HepG2 (cell line): ENCODE measurements around the gene SDR39U1. TPM values are rescaled to one million over a fixed set of nuclear protein-coding genes. Genes with fewer than 3 reads are reported as not detected.
A peak's percentile ranks its signal among the peaks of the same experiment; 100 is the strongest.

Experiments
- FOXM1 ChIP-seq: sonication (generic); formaldehyde crosslinking; IDR thresholded peaks from 2 replicates; pipeline ENCODE4 v1.5.0; 2020; ENCODE audit warnings: missing genetic modification reagents
- GATAD1 ChIP-seq: IDR thresholded peaks from 2 replicates; pipeline ENCODE4 v1.6.1; 2016; ENCODE audit warnings: missing genetic modification reagents, missing compliant biosample characterization
- HIVEP1 ChIP-seq: sonication (generic); formaldehyde crosslinking; IDR thresholded peaks from 2 replicates; pipeline ENCODE4 v1.4.0; 2020; ENCODE audit warnings: mild to moderate bottlenecking, missing genetic modification reagents
- JUN ChIP-seq: sonication (generic); formaldehyde crosslinking; IDR thresholded peaks from 2 replicates; pipeline ENCODE4 v1.4.0; 2020; ENCODE audit warnings: mild to moderate bottlenecking, missing genetic modification reagents
- KDM3A ChIP-seq: IDR thresholded peaks from 2 replicates; pipeline ENCODE4 v1.6.1; 2018; ENCODE audit warnings: low read depth, missing compliant biosample characterization
- ZC3H4 ChIP-seq: sonication (generic); formaldehyde crosslinking; IDR thresholded peaks from 2 replicates; pipeline ENCODE4 v1.4.0; 2020; ENCODE audit warnings: missing genetic modification reagents, borderline replicate concordance
- ZNF17 ChIP-seq: sonication (generic); formaldehyde crosslinking; IDR thresholded peaks from 2 replicates; pipeline ENCODE4 v1.5.0; 2020; ENCODE audit warnings: mild to moderate bottlenecking, missing genetic modification reagents
- ZNF235 ChIP-seq: sonication (generic); formaldehyde crosslinking; IDR thresholded peaks from 2 replicates; pipeline ENCODE4 v1.8.1; 2023; ENCODE audit warnings: mild to moderate bottlenecking, missing genetic modification reagents, borderline replicate concordance
- ZNF318 ChIP-seq: sonication (generic); formaldehyde crosslinking; IDR thresholded peaks from 2 replicates; pipeline ENCODE4 v1.4.0; 2020; ENCODE audit warnings: mild to moderate bottlenecking, missing genetic modification reagents
- ZNF333 ChIP-seq: sonication (generic); formaldehyde crosslinking; IDR thresholded peaks from 2 replicates; pipeline ENCODE4 v1.4.0; 2020; ENCODE audit warnings: mild to moderate bottlenecking, missing genetic modification reagents, borderline replicate concordance
- ZNF709 ChIP-seq: sonication (generic); formaldehyde crosslinking; IDR thresholded peaks from 2 replicates; pipeline ENCODE4 v1.5.0; 2020; ENCODE audit warnings: mild to moderate bottlenecking, missing genetic modification reagents
- ZNF737 ChIP-seq: sonication (generic); formaldehyde crosslinking; IDR thresholded peaks from 2 replicates; pipeline ENCODE4 v1.5.0; 2020; ENCODE audit warnings: missing genetic modification reagents, mild to moderate bottlenecking, borderline replicate concordance
- polyA plus RNA-seq, 8 experiments: library from polyadenylated mRNA; depleted of rRNA in 3 of 8; stranded (reverse) in 7 of 8; unstranded in 1 of 8; fragments of >200 nt; fragmentation: Illumina TruSeq in 4 of 8; extraction: Trizol in 4 of 8; gene quantifications; 2 replicates each; pipeline versions ENCODE4 v1.2.1 to v1.2.3, GENCODE V29; 2011 to 2016; ENCODE audit warnings: low read depth in 4 of 8, missing spikeins in 1 of 8, mixed read lengths in 1 of 8; ENCODE audit not compliant: insufficient read depth in 1 of 8
- total RNA-seq, 5 experiments: library from RNA; depleted of rRNA; stranded (reverse); fragments of >200 nt; fragmentation: Illumina TruSeq; extraction: Trizol; gene quantifications; 2 replicates each; pipeline ENCODE4 v1.2.3, GENCODE V29; 2016; ENCODE audit warnings: low read depth in 1 of 5
- TF ChIP-seq, protein P1 (sequence below): sonication (generic); formaldehyde crosslinking; IDR thresholded peaks from 2 replicates; pipeline ENCODE4 v1.8.1; 2023; ENCODE audit warnings: missing genetic modification reagents, mild to moderate bottlenecking, borderline replicate concordance
- TF ChIP-seq, protein P2 (sequence below): sonication (generic); formaldehyde crosslinking; IDR thresholded peaks from 2 replicates; pipeline ENCODE4 v1.4.0; 2020; ENCODE audit warnings: missing genetic modification reagents

SDR39U1 gene
- total and polyA plus RNA-seq, 2 of the 13 experiments (the other 11 are each of a cell fraction or from before 2014, with no cell fraction given) = 34.4 to 129 TPM

- TF ChIP-seq ZNF318 (CRISPR knock-in tag) (no peak; the same call in 1 of the 2 replicates), KDM3A (CRISPR knock-in tag) (peak; percentile 70; the same call in 1 of the 2 replicates), HIVEP1 (CRISPR knock-in tag) (no peak), JUN (CRISPR knock-in tag) (no peak; the same call in 1 of the 2 replicates), FOXM1 (CRISPR knock-in tag) (no peak), ZNF333 (CRISPR knock-in tag) (no peak), ZNF737 (CRISPR knock-in tag) (no peak), ZC3H4 (CRISPR knock-in tag) (no peak), ZNF17 (CRISPR knock-in tag) (no peak), ZNF235 (CRISPR knock-in tag) (no peak), GATAD1 (CRISPR knock-in tag) (no peak), ZNF709 (CRISPR knock-in tag) (no peak)
- TF ChIP-seq, protein P1, sequence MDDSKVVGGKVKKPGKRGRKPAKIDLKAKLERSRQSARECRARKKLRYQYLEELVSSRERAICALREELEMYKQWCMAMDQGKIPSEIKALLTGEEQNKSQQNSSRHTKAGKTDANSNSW (CRISPR knock-in tag) = no peak
- TF ChIP-seq, protein P2, sequence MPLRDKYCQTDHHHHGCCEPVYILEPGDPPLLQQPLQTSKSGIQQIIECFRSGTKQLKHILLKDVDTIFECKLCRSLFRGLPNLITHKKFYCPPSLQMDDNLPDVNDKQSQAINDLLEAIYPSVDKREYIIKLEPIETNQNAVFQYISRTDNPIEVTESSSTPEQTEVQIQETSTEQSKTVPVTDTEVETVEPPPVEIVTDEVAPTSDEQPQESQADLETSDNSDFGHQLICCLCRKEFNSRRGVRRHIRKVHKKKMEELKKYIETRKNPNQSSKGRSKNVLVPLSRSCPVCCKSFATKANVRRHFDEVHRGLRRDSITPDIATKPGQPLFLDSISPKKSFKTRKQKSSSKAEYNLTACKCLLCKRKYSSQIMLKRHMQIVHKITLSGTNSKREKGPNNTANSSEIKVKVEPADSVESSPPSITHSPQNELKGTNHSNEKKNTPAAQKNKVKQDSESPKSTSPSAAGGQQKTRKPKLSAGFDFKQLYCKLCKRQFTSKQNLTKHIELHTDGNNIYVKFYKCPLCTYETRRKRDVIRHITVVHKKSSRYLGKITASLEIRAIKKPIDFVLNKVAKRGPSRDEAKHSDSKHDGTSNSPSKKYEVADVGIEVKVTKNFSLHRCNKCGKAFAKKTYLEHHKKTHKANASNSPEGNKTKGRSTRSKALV (CRISPR knock-in tag) = no peak
These were observed 14.8 kb downstream of the SDR39U1 start (continued) for GRCh38 chr14:24427537-24428508.
